Measurements from ENCODE around the gene MAGEA11. TPM values are rescaled to one million over a fixed set of nuclear protein-coding genes. Genes with fewer than 3 reads are reported as not detected.

The MAGEA11 gene
- total and polyA plus RNA-seq, 11 donors: not detected

DNA sequence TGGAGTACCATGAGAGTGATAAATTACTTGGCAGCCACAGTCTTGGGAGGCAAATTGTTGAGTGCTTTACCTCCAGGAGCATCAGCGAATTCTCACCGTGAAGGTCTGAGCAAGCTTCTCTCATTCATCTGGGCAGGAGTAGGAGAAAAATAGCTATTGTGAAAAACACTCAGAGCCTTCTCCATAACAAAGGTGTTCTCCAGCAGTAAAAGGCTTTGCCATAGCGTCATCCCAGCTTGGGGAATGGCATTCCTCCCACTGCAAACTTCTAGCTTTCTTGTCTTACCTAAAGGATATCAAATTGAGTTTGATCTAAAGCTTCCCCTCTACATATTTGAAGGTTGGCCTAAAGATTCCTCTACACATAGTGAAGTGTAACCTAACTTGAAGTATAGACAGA is 29.8 kb upstream of the MAGEA11 start:
- no peaks in the 10 kb centered on the region for H3K27me3 ChIP-seq
- DNase-seq: no peak

DNA sequence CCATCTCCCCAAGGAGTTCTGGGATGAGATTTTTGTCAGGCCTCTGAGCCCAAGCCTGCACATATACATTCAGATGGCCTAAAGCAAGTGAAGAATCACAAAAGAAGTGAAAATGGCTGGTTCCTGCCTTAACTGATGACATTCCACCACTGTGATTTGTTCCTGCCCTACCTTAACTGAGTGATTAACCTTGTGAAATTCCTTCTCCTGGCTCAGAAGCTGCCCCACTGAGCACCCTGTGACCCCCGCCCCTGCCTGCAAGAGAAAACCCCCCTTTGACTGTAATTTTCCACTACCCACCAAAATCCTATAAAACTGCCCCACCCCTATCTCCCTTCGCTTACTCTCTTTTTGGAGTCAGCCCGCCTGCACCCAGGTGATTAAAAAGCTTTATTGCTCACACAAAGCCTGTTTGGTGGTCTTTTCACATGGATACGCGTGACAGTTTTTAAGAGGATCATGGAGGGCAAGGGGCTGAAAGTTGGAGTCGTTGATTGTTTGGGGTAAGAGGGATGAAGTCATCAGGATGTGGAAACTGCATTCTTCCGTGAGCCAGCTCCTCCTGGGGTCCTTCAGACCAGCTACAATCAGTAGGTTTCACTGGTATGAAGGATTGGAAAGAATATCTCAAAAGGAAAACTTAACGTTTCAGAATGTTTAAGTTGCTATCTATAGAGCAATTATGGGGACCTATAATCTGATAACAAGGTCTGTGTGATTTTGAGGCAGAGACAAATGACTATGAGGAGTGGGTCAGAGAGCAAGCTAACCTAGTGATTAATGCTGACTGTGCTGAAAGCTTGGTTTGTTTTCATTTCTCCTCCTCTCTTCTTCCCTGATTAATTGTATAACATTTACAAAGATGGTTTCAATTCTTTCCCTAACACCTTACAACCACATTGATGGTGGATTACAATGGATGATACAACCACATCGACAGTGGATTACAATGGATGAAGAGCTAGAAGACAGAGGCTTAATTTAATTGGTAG is 28.6 kb upstream of the MAGEA11 start:
- DNase-seq: no peak
- 42 to 61% (median 52%) methylated on average over 9 of the region's 9 CpGs for WGBS, 4 donors
- Histone ChIP-seq H3K4me1 (no peaks in the 10 kb centered on the region), H3K4me3 (no peak overlapping the region), H3K27ac (no peak overlapping the region), H3K9me3 (no peaks in the 10 kb centered on the region), H3K36me3 (no peaks in the 10 kb centered on the region), H3K27me3 (peaks cover 0 to 8% (median 0%) of the 10 kb centered on the region in 9 donors)
- intact Hi-C loops (cut with DNase I): no loop called here
- no peak for TF ChIP-seq CTCF (IDR thresholded peaks at IDR 0.05)
- TF ChIP-seq POLR2A (IDR thresholded peaks at IDR 0.05): no peak
- no peak for ATAC-seq

More for the DNA sequence above, 29.8 kb upstream of the MAGEA11 start:
- H3K36me3 ChIP-seq: no peaks in the 10 kb centered on the region
- no peak overlapping the region for H3K27ac ChIP-seq
- no peak for ATAC-seq
- no peaks in the 10 kb centered on the region for H3K4me1 ChIP-seq
- TF ChIP-seq POLR2A (IDR thresholded peaks at IDR 0.05): no peak
- no peak for TF ChIP-seq CTCF (IDR thresholded peaks at IDR 0.05)
- H3K4me3 ChIP-seq: no peak overlapping the region
- intact Hi-C loops (cut with DNase I): no loop called here
- H3K9me3 ChIP-seq: no peaks in the 10 kb centered on the region
- 71 to 79% (median 76%) methylated on average over 3 of the region's 3 CpGs for WGBS, 4 donors

DNA sequence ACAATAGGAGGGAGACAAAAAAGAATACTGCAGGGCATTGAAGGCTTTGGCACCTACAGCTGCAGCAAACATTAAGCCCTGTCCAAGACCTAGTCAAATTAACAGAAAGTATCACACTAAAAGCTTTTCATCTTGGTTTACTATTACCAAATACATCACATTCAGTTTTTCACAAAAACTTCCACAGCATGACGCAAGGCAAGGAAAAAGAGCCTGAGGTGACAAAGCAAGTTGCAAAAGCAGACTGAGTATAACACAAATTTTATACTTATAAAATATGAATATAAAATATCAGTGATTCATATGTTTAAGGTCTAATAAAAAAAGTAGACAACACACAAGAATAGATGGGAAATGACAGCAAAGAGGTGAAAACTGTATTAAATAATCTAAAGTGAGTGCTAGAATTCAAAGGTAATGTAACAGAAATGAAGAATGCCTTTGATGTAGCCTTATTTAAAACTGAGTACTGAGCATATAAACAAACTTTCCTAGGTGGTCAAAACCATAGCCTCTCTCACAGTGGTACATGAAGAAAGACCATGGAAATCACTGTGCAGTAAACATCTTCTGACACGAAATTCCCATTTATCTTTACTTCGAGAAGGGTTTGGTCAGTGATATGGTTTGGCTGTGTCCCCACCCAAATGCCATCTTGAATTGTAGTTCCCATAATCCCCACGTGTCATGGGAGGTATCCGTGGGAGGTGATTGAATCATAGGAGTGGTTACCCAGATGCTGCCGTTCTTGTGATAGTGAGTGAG is 27.7 kb upstream of the MAGEA11 start:
- ATAC-seq (no peak), DNase-seq (no peak)
- no peaks in the 10 kb centered on the region for H3K36me3 ChIP-seq
- H3K4me1 ChIP-seq: no peaks in the 10 kb centered on the region
- peaks cover 0 to 8% (median 0%) of the 10 kb centered on the region in 9 donors for H3K27me3 ChIP-seq
- H3K9me3 ChIP-seq: no peaks in the 10 kb centered on the region
- 63 to 73% (median 66%) methylated on average over 6 of the region's 6 CpGs for WGBS, 4 donors
- no peak overlapping the region for H3K4me3 ChIP-seq
- no peak overlapping the region for H3K27ac ChIP-seq
- no peak for TF ChIP-seq CTCF (IDR thresholded peaks at IDR 0.05)
- intact Hi-C loops (cut with DNase I): no loop called here

GRCh38 chrX:149687991-149688390 is 23.9 kb upstream of the MAGEA11 start:
- ATAC-seq (no peak), DNase-seq (no peak)
- Histone ChIP-seq H3K4me1 (no peaks in the 10 kb centered on the region), H3K36me3 (no peaks in the 10 kb centered on the region), H3K4me3 (no peak overlapping the region), H3K9me3 (peaks cover 0 to 9% (median 0%) of the 10 kb centered on the region in 12 donors), H3K27ac (no peak overlapping the region), H3K27me3 (peaks cover 0 to 13% (median 0%) of the 10 kb centered on the region in 9 donors)
- no peak for TF ChIP-seq POLR2A (IDR thresholded peaks at IDR 0.05)
- no peak for TF ChIP-seq CTCF (IDR thresholded peaks at IDR 0.05)
- intact Hi-C loops (cut with DNase I): no loop called here
